ENCODE data around the gene SLC16A6. TPM values are rescaled to one million over a fixed set of nuclear protein-coding genes. Genes with fewer than 3 reads are reported as not detected.

SLC16A6 gene
- total RNA-seq, 1 experiment from 2014 or later, result 4.8 TPM

GRCh38 chr17:68239632-68240366 lies 51.1 kb downstream of the SLC16A6 start:
- H2AFZ ChIP-seq (ENCODE audit: low read depth, low read length, poor library complexity, severe bottlenecking), result no peak overlapping the region
- DNase-seq (ENCODE audit: low read depth, low spot score), result no peak
- no peak overlapping the region for H3K4me3 ChIP-seq (replicated peaks in 1 of 2; ENCODE audit: low read depth in 1 of 2, low read length in 2 of 2)
- no peak overlapping the region for H3K9ac ChIP-seq (ENCODE audit: low read length)
- H3K27me3 ChIP-seq (ENCODE audit: insufficient read depth, low read length), result no peaks in the 10 kb centered on the region
- H3K79me2 ChIP-seq (ENCODE audit: insufficient read depth, low read length), result no peaks in the 10 kb centered on the region
- TF ChIP-seq RAD21 (IDR thresholded peaks at IDR 0.05; ENCODE audit: low read depth) (no peak), POLR2AphosphoS5 (IDR thresholded peaks at IDR 0.05; ENCODE audit: low read depth, low read length) (no peak), POLR2A (IDR thresholded peaks at IDR 0.05; ENCODE audit: borderline replicate concordance, extremely low read depth, insufficient read depth, insufficient read length) (no peak), ZBTB33 (IDR thresholded peaks at IDR 0.05; ENCODE audit: extremely low read depth, insufficient replicate concordance, low read length) (no peak), CTCF (IDR thresholded peaks at IDR 0.05 in 2 of 3, conservative IDR thresholded peaks at IDR 0.05 in 1 of 3; ENCODE audit: borderline replicate concordance in 1 of 3, insufficient read depth in 1 of 3, low read depth in 2 of 3, low read length in 2 of 3) (no peak), FOSL1 (IDR thresholded peaks at IDR 0.05; ENCODE audit: low read depth) (no peak), REST (IDR thresholded peaks at IDR 0.05; ENCODE audit: low read depth) (no peak), ATF3 (IDR thresholded peaks at IDR 0.05) (no peak), YY1 (IDR thresholded peaks at IDR 0.05; ENCODE audit: extremely low read depth, insufficient replicate concordance, low read depth, low read length) (no peak)
- H4K20me1 ChIP-seq (ENCODE audit: insufficient read depth), result no peaks in the 10 kb centered on the region
- no peak overlapping the region for H3K27ac ChIP-seq (ENCODE audit: low read depth, low read length)
- H3K9me3 ChIP-seq (ENCODE audit: control insufficient read depth in 1 of 2, insufficient read depth in 1 of 2, low read depth in 1 of 2, low read length in 2 of 2), result no peaks in the 10 kb centered on the region
- peaks cover under 1 to 11% of the 10 kb centered on the region in 2 experiments; a peak in 2 of 4 replicates for H3K4me1 ChIP-seq (ENCODE audit: control insufficient read depth in 1 of 2, insufficient read depth in 2 of 2, low read length in 2 of 2)
- intact Hi-C loops (cut with micrococcal nuclease), result no loop called here
- no peak overlapping the region for H3K4me2 ChIP-seq (ENCODE audit: low read length)
- BruUV-seq (replicated peaks), result no TSS peak
- ChIA-PET CTCF (no interaction called here), POLR2A (no interaction called here), RAD21 (ENCODE audit: low non-redundant PET in 1 of 2, low total read pairs in 2 of 2, uncharacterized antibody in 2 of 2, unreplicated experiment in 2 of 2) (no interaction called here)
- no peaks in the 10 kb centered on the region for H3K36me3 ChIP-seq (ENCODE audit: control insufficient read depth in 1 of 2, insufficient read depth in 2 of 2, low read length in 2 of 2)
- no peaks in the 10 kb centered on the region for H3K9me2 ChIP-seq (ENCODE audit: insufficient read depth)
- ATAC-seq, result no peak
